Measurements from ENCODE around the gene IL1A.
A peak's percentile ranks its signal among the peaks of the same experiment; 100 is the strongest.
"Not testable (repeated sequence)": the region's sequence is repeated elsewhere in the genome, so short reads cannot be mapped to it uniquely, and the experiment has no call there.

Gene IL1A
- total RNA-seq, result 0 to 12.4 (median 1.3) reads per million in 9 experiments

GRCh38 chr2:112784199-112785189 is at the start of gene IL1A:
TSS of gene IL1A (minus strand) at chr2:112784493. CDS start at chr2:112783770, 723 bp downstream.
- ATAC-seq (replicated peaks), result peak; percentile 37
- Mint-ChIP-seq H3K4me1 (ENCODE audit: low read depth in 2 of 2) (peaks cover 0 to 3% of the 10 kb centered on the region in 2 donors), H3K27ac (no peak within 1 kb of the TSS), H3K9me3 (no peaks in the 10 kb centered on the region), H3K27me3 (peaks cover 11 to 56% of the 10 kb centered on the region in 2 donors), H3K36me3 (ENCODE audit: insufficient read depth) (no peaks in the 10 kb centered on the region), H3K4me3 (no peak within 1 kb of the TSS)
- no peak for DNase-seq

GRCh38 chr2:112833976-112834375 is 49.7 kb upstream of the IL1A start:
- Mint-ChIP-seq H3K4me3 (no peak overlapping the region), H3K27me3 (peaks cover 15 to 30% of the 10 kb centered on the region in 2 donors), H3K36me3 (ENCODE audit: insufficient read depth) (peaks cover 2% of the 10 kb centered on the region), H3K9me3 (no peaks in the 10 kb centered on the region), H3K27ac (no peak overlapping the region), H3K4me1 (ENCODE audit: low read depth in 2 of 2) (no peaks in the 10 kb centered on the region)
- DNase-seq (no peak), ATAC-seq (replicated peaks) (no peak)

GRCh38 chr2:112833639-112833931 is 49.3 kb upstream of the IL1A start:
- not testable (repeated sequence) for H3K36me3 Mint-ChIP-seq (ENCODE audit: insufficient read depth); ATAC-seq (replicated peaks); H3K9me3 Mint-ChIP-seq; H3K4me1 Mint-ChIP-seq (ENCODE audit: low read depth in 2 of 2); H3K4me3 Mint-ChIP-seq; DNase-seq; H3K27ac Mint-ChIP-seq
- peaks cover 12 to 30% of the 10 kb centered on the region in 2 donors for H3K27me3 Mint-ChIP-seq

- H3K4me3 Mint-ChIP-seq, result no peak overlapping the region
- H3K9me3 Mint-ChIP-seq, result no peaks in the 10 kb centered on the region
These were observed 48.7 kb upstream of the IL1A start for GRCh38 chr2:112832841-112833638.

GRCh38 chr2:112831946-112832840 is 47.9 kb upstream of the IL1A start:
- no peak for DNase-seq
- ATAC-seq (replicated peaks), result no peak
- no peak overlapping the region for H3K4me3 Mint-ChIP-seq
- H3K36me3 Mint-ChIP-seq (ENCODE audit: insufficient read depth), result peaks cover 2% of the 10 kb centered on the region
- H3K4me1 Mint-ChIP-seq (ENCODE audit: low read depth in 2 of 2), result no peaks in the 10 kb centered on the region
- no peaks in the 10 kb centered on the region for H3K9me3 Mint-ChIP-seq
- H3K27me3 Mint-ChIP-seq, result peaks cover 12 to 27% of the 10 kb centered on the region in 2 donors
- no peak overlapping the region for H3K27ac Mint-ChIP-seq

More at GRCh38 chr2:112832841-112833638, 48.7 kb upstream of the IL1A start:
- no peak overlapping the region for H3K27ac Mint-ChIP-seq
- DNase-seq (no peak), ATAC-seq (replicated peaks) (no peak)
- H3K27me3 Mint-ChIP-seq, result peaks cover 12 to 27% of the 10 kb centered on the region in 2 donors
- peaks cover 2% of the 10 kb centered on the region for H3K36me3 Mint-ChIP-seq (ENCODE audit: insufficient read depth)
- no peaks in the 10 kb centered on the region for H3K4me1 Mint-ChIP-seq (ENCODE audit: low read depth in 2 of 2)

- Mint-ChIP-seq H3K4me1 (ENCODE audit: low read depth in 2 of 2) (no peaks in the 10 kb centered on the region), H3K27me3 (peaks cover 12 to 27% of the 10 kb centered on the region in 2 donors), H3K9me3 (no peaks in the 10 kb centered on the region), H3K4me3 (no peak overlapping the region), H3K36me3 (ENCODE audit: insufficient read depth) (peaks cover 2% of the 10 kb centered on the region), H3K27ac (no peak overlapping the region)
- no peak for ATAC-seq (replicated peaks)
- no peak for DNase-seq
These were observed 47.2 kb upstream of the IL1A start for GRCh38 chr2:112831513-112831845.

- Mint-ChIP-seq H3K4me3 (no peak overlapping the region), H3K27ac (no peak overlapping the region), H3K4me1 (ENCODE audit: low read depth in 2 of 2) (no peaks in the 10 kb centered on the region), H3K27me3 (peaks cover 12 to 27% of the 10 kb centered on the region in 2 donors), H3K36me3 (ENCODE audit: insufficient read depth) (peaks cover 2% of the 10 kb centered on the region), H3K9me3 (no peaks in the 10 kb centered on the region)
- DNase-seq (no peak), ATAC-seq (replicated peaks) (no peak)
These were observed 46.6 kb upstream of the IL1A start for GRCh38 chr2:112830682-112831512.

- no peak for ATAC-seq (replicated peaks)
These were observed 45.8 kb upstream of the IL1A start for GRCh38 chr2:112829961-112830681.

GRCh38 chr2:112829101-112829960 is 45.0 kb upstream of the IL1A start:
- ATAC-seq (replicated peaks) (peak; percentile 12), DNase-seq (no peak)
- H3K4me1 Mint-ChIP-seq (ENCODE audit: low read depth in 2 of 2), result no peaks in the 10 kb centered on the region
- peaks cover 12 to 27% of the 10 kb centered on the region in 2 donors for H3K27me3 Mint-ChIP-seq
- no peaks in the 10 kb centered on the region for H3K9me3 Mint-ChIP-seq
- no peak overlapping the region for H3K27ac Mint-ChIP-seq
- no peak overlapping the region for H3K4me3 Mint-ChIP-seq
- peaks cover 2% of the 10 kb centered on the region for H3K36me3 Mint-ChIP-seq (ENCODE audit: insufficient read depth)

More at GRCh38 chr2:112829961-112830681, 45.8 kb upstream of the IL1A start:
- H3K27me3 Mint-ChIP-seq, result peaks cover 12 to 27% of the 10 kb centered on the region in 2 donors
- H3K27ac Mint-ChIP-seq, result no peak overlapping the region
- H3K4me3 Mint-ChIP-seq, result no peak overlapping the region
- no peaks in the 10 kb centered on the region for H3K9me3 Mint-ChIP-seq
- peaks cover 2% of the 10 kb centered on the region for H3K36me3 Mint-ChIP-seq (ENCODE audit: insufficient read depth)
- H3K4me1 Mint-ChIP-seq (ENCODE audit: low read depth in 2 of 2), result no peaks in the 10 kb centered on the region
- DNase-seq, result no peak

- DNase-seq (no peak), ATAC-seq (replicated peaks) (no peak)
- H3K36me3 Mint-ChIP-seq (ENCODE audit: insufficient read depth), result peaks cover 6% of the 10 kb centered on the region
- no peak overlapping the region for H3K4me3 Mint-ChIP-seq
- no peaks in the 10 kb centered on the region for H3K9me3 Mint-ChIP-seq
- no peak overlapping the region for H3K27ac Mint-ChIP-seq
- H3K27me3 Mint-ChIP-seq, result peaks cover 12 to 27% of the 10 kb centered on the region in 2 donors
- H3K4me1 Mint-ChIP-seq (ENCODE audit: low read depth in 2 of 2), result no peaks in the 10 kb centered on the region
These were observed 44.0 kb upstream of the IL1A start for GRCh38 chr2:112828251-112828691.

GRCh38 chr2:112827604-112828185 is 43.4 kb upstream of the IL1A start:
- H3K36me3 Mint-ChIP-seq (ENCODE audit: insufficient read depth), result peaks cover 4% of the 10 kb centered on the region
- no peak overlapping the region for H3K27ac Mint-ChIP-seq
- no peak for ATAC-seq (replicated peaks)
- no peak overlapping the region for H3K4me3 Mint-ChIP-seq
- H3K27me3 Mint-ChIP-seq, result peaks cover 12 to 27% of the 10 kb centered on the region in 2 donors
- H3K4me1 Mint-ChIP-seq (ENCODE audit: low read depth in 2 of 2), result no peaks in the 10 kb centered on the region
- H3K9me3 Mint-ChIP-seq, result no peaks in the 10 kb centered on the region
- no peak for DNase-seq

All from effector memory CD8-positive, alpha-beta T cell (primary cell).